HG03045 (cell line): ENCODE data around the gene EIF6.
"Not testable (repeated sequence)": the region's sequence is repeated elsewhere in the genome, so short reads cannot be mapped to it uniquely, and the experiment has no call there.

ENCODE experiments used
- ATAC-seq: cut with Tn5 transposase; IDR thresholded peaks from one replicate; pipeline ENCODE4 v1.9.1; 2021; ENCODE audit warnings: mild to moderate bottlenecking, moderate library complexity; ENCODE audit not compliant: unreplicated experiment

Gene EIF6

GRCh38 chr20:35284267-35284991, at the start of gene EIF6:
Gene EIF6, minus strand, starts transcription at chr20:35284772. Its CDS starts 285 bp downstream, at chr20:35284487.
- ATAC-seq: peak; percentile 75

GRCh38 chr20:35333606-35334005, 49.0 kb upstream of the EIF6 start:
- ATAC-seq: no peak

GRCh38 chr20:35332540-35333200, 48.1 kb upstream of the EIF6 start:
- ATAC-seq: no peak

GRCh38 chr20:35329435-35330139, 45.0 kb upstream of the EIF6 start:
- ATAC-seq: no peak

GRCh38 chr20:35328689-35329088, 44.1 kb upstream of the EIF6 start:
- ATAC-seq: no peak

- ATAC-seq: no peak
These were observed 43.6 kb upstream of the EIF6 start for GRCh38 chr20:35328095-35328685.

- no peak for ATAC-seq
These were observed 42.8 kb upstream of the EIF6 start for GRCh38 chr20:35327074-35327976.

- ATAC-seq: no peak
These were observed 42.1 kb upstream of the EIF6 start for GRCh38 chr20:35326740-35327073.

GRCh38 chr20:35326021-35326739, 41.6 kb upstream of the EIF6 start:
- no peak for ATAC-seq

- no peak for ATAC-seq
These were observed 40.8 kb upstream of the EIF6 start for GRCh38 chr20:35325401-35325800.

GRCh38 chr20:35320396-35321126, 36.0 kb upstream of the EIF6 start:
- ATAC-seq: no peak

GRCh38 chr20:35319871-35320197, 35.3 kb upstream of the EIF6 start:
- ATAC-seq: no peak

- ATAC-seq: no peak
These were observed 34.8 kb upstream of the EIF6 start for GRCh38 chr20:35319192-35319870.

GRCh38 chr20:35318502-35319157, 34.1 kb upstream of the EIF6 start:
- no peak for ATAC-seq

GRCh38 chr20:35317416-35318210, 33.0 kb upstream of the EIF6 start:
- ATAC-seq: no peak

GRCh38 chr20:35316086-35316485, 31.5 kb upstream of the EIF6 start:
- ATAC-seq: no peak

GRCh38 chr20:35315632-35316020, 31.1 kb upstream of the EIF6 start:
- not testable (repeated sequence) for ATAC-seq
